Endothelial cell of umbilical vein (primary cell): ENCODE results near the gene TOMM5.

Source experiments
- TF ChIP-seq, protein P1 (sequence below), 2 donors: IDR thresholded peaks; 1 replicate in 1 of 2; 2 replicates in 1 of 2; pipeline ENCODE4 v1.5.1; 2011; ENCODE audit warnings: low read length in 2 of 2, mild to moderate bottlenecking in 2 of 2, moderate library complexity in 2 of 2, control low read depth in 1 of 2, inconsistent platforms in 1 of 2, low read depth in 1 of 2; ENCODE audit not compliant: insufficient read depth in 1 of 2; ENCODE audit errors: extremely low read depth in 1 of 2
- TF ChIP-seq, protein P2 (sequence below): IDR thresholded peaks from 2 replicates; pipeline ENCODE4 v1.6.1; 2011; ENCODE audit not compliant: insufficient read depth, insufficient read length

DNA sequence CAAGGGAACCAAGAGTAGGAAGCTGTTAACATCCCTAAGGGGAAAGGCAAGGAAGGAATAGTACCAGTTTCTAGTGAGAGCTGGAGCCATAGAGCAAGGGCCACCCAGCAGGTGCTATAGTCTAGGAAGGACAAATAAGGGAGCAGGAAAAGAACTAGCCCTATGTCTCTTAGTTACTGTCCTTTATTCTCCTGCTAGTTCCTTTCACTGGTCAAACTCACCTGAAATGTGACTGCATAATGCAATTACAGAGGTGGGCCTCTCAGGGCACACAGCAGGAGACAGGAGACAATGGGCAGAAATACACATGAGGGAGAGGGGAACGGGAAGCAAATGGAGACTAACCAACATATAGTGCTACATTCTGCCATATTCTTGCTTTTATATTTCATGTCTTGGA lies 31.7 kb upstream of the TOMM5 start:
- TF ChIP-seq, protein P1, sequence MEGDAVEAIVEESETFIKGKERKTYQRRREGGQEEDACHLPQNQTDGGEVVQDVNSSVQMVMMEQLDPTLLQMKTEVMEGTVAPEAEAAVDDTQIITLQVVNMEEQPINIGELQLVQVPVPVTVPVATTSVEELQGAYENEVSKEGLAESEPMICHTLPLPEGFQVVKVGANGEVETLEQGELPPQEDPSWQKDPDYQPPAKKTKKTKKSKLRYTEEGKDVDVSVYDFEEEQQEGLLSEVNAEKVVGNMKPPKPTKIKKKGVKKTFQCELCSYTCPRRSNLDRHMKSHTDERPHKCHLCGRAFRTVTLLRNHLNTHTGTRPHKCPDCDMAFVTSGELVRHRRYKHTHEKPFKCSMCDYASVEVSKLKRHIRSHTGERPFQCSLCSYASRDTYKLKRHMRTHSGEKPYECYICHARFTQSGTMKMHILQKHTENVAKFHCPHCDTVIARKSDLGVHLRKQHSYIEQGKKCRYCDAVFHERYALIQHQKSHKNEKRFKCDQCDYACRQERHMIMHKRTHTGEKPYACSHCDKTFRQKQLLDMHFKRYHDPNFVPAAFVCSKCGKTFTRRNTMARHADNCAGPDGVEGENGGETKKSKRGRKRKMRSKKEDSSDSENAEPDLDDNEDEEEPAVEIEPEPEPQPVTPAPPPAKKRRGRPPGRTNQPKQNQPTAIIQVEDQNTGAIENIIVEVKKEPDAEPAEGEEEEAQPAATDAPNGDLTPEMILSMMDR (IDR thresholded peaks at IDR 0.05; ENCODE audit: extremely low read depth in 1 of 2, insufficient read depth in 1 of 2, low read depth in 1 of 2, low read length in 2 of 2) = no peak
- TF ChIP-seq, protein P2, sequence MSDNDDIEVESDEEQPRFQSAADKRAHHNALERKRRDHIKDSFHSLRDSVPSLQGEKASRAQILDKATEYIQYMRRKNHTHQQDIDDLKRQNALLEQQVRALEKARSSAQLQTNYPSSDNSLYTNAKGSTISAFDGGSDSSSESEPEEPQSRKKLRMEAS = no peak
